Activated CD4-positive, alpha-beta T cell treated with anti-CD3 and anti-CD28 coated beads, Interleukin-2, Interleukin-4, amounts not matched to agents 100 ng/mL and 50 ng/mL, durations not matched to agents 16 hours and 8 hours (primary cell): Measurements from ENCODE around the gene ANKMY2.
"Not testable (repeated sequence)": the region's sequence is repeated elsewhere in the genome, so short reads cannot be mapped to it uniquely, and the experiment has no call there.

ENCODE experiments used
- DNase-seq: peaks from one replicate; pipeline ENCODE4 v3.0.0-alpha.2; 2020; ENCODE audit warnings: low spot score

ANKMY2 gene

DNA sequence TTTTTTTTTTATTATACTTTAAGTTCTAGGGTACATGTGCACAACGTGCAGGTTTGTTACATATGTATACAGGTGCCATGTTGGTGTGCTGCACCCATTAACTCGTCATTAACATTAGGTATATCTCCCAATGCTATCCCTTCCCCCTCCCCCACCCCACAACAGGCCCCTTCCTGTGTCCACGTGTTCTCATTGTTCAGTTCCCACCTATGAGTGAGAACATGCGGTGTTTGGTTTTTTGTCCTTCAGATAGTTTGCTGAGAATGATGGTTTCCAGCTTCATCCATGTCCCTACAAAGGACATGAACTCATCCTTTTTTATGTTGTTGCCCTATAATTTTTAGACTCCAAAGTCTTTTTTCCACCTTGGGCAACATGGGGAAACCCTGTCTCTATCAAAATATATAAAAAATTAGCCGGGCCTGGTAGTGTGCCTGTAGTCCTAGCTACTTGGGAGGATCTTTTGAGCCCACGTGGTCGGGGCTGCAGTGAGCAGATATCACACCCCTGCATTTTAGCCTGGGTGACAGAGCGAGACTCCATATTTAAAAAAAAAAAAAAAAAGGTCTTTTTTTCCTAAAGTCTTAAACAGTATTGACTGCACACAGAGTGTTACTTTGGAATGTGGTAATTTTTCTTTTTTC is 14.4 kb upstream of the ANKMY2 start:
- DNase-seq = not testable (repeated sequence)

- no peak for DNase-seq
Measured at GRCh38 chr7:16657656-16658279, 12.2 kb upstream of the ANKMY2 start.

DNA sequence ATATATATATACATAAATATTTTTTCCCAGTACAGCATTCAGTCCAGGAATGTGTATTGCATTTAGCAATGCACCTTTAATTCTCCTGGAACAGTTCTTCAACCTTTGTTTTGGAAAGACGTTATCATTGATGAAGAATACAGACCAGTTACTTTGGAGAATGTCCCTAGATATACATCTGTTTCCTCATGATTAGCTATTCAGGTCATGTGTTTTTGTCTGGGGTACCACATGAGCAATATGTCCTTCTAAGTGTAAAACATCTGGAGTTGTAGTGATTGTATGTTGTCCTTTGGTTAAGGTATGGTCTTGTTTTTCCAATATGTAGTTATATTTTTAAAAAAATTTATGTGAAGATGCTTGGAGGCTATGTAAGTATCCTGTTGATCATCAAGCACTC is 10.6 kb upstream of the ANKMY2 start:
- no peak for DNase-seq

DNA sequence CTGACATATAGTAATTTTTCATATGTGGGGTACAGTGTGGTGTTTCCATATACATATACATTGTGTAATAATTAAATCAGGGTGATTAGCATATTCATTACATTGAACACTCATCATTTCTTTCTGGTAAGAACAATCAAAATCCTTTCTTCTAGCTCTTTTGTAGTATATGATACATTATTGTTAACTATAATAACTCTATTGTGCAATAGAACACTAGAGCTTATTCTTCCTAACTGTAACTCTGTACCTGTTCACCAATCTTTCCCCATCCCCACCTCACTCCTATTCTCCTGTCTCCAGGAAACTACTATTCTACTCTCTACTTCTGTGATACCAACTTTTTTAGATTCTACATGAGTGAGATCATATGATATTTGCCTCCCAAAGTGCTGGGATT is 9.8 kb upstream of the ANKMY2 start:
- no peak for DNase-seq

DNA sequence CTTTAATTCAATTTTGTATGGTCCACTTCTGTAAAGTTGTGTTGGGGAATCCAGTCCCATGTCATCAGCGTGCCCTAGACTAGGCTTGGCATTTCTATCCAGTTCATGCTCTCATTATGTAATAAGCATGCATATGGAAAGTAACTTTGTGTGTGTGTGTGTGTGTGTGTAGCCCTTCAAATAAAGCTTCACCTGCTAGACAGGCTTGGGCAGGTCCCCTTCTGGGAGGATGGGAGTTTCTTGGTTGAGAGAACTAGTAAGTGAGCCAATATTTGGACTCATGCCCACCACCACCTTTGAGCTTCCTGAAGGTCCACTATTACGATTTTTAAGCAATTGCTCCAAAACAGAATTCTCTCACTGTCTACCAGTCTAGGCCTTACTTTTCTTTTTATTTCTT is 7.3 kb upstream of the ANKMY2 start:
- DNase-seq = no peak

- DNase-seq = no peak
Measured at GRCh38 chr7:16652240-16652583, 6.7 kb upstream of the ANKMY2 start.

DNA sequence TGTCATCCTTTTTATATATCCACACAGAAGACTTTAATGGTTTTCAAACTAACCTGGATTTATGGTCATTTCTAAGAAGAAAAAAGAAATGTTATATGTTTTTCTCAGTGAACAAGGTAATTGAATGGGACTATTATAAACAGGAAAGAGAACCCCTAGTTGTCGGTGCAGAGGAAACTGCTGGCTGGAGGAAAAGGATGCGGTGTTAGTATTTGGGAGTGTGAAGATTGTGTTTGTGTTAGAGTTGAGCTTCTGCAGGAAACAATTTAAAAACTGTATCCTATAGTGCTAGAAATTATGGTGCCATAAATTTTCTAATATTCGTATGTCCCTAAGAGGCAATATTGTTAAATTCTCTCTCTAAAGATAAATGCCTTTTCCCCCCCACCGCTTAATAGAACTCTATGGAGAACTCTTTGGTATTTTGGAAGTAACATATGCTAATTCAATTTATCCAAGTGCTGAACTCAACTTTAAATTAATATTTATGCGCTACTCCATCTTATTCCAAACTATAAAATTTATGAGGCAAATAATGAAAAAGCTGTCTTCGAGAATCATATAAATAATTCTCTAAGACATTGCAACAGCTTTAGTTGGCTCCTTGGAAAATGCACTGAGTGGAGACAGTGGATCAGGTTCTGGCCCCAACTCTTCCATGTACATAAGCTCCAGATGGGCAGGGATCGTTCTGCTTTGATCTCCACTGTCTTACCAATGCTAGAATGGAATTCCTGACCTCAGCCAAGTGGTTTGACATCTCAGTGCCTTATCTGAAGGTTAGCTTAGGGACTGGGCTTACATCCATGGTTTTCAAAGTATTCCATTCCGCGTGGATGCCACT is 6.1 kb upstream of the ANKMY2 start:
- no peak for DNase-seq

- DNase-seq = no peak
Measured at GRCh38 chr7:16650266-16650665, 4.7 kb upstream of the ANKMY2 start.

- DNase-seq = no peak
Measured at GRCh38 chr7:16649196-16649595, 3.6 kb upstream of the ANKMY2 start.

GRCh38 chr7:16648551-16648950 is 3.0 kb upstream of the ANKMY2 start:
- no peak for DNase-seq

- no peak for DNase-seq
Measured at GRCh38 chr7:16647435-16647960, 1.9 kb upstream of the ANKMY2 start.

GRCh38 chr7:16646472-16647072 is 1.0 kb upstream of the ANKMY2 start:
- DNase-seq = no peak

GRCh38 chr7:16644636-16645592 is 640 bp downstream of the ANKMY2 start:
- peak; percentile 34 for DNase-seq

DNA sequence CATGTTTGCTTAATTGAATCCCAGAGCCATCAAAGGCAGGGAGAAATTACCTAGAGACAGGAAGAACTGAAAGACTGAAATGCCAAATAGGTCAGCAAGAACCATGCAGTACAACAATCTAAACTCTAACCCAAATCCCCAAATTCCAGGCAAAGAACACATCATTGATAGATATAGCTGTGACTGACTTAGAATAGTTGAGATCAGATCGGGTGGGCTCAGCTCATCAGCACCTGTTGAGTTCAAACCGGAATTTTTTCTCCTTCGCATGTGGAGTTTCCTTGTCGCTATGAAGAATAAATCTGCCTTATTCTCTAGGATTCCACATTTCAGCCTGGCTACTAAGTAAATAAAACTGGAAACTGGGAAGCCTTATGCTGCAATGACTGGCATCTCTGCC is 1.4 kb downstream of the ANKMY2 start:
- no peak for DNase-seq

- DNase-seq = no peak
Measured at GRCh38 chr7:16638282-16639280, 7.0 kb downstream of the ANKMY2 start.

DNA sequence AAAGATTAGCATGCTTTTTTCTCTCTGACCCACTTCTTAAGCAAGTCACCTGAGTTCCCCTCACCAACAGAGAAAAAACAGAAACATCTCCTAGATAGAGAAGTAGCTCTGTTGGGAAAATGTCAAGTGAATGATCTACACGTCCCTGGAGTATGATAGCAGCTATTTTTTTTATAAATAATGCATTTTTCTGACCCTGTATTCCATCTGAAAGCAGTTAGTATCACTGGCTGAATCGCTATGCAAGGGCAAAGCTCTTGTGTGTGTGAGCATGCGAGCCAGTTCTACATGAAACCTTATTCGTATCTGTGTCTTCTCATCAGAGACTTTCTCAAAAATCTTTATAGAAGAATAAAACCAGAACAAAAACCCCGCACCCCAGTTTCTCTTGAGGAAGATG is 8.2 kb downstream of the ANKMY2 start:
- DNase-seq = no peak

DNA sequence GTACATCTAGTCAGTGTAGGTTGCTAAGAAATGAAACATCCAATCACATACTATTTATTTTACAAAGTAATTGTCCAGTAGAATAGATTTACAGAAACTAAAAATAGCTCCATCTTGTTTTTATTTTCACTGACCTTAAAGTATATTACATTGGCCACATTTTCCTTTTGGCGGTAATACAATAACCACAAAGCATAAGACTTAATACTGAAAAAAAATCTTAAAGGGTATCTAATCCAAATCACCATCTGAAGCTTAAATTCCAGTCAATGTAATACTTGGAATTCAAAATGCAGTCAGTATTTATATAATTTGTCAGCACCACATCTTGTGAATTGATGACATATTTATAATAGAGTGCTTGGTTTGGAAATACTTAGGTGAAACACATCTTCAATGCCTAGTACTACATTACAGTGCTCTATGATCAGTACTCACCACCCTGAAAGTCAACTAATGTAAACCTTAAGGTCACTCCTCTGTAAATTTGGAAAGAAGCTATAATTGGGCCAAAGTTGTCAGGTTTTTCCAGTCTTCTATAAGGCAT is 8.9 kb downstream of the ANKMY2 start:
- DNase-seq = no peak

- DNase-seq = no peak
Measured at GRCh38 chr7:16634271-16634738, 11.2 kb downstream of the ANKMY2 start.

DNA sequence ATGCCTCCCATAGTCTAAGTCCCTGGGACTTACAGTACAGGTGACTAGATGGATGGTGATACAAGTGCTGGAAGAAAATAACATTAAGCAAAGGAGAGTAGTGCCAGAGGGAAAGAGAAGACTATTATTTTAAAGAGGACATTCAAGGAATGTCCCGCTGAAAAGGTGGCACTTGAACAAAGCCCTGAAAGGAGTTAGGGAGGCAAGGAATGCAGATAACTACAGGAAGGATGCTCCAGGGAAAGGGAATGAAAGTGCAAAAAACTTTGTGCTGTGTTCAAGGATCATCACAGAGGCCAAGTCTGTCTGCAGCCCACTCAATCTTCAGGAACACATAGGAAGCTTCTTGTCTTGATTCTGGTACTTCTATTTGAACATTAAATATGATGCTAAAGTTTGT is 14.9 kb downstream of the ANKMY2 start:
- no peak for DNase-seq

GRCh38 chr7:16627236-16627635 is 18.3 kb downstream of the ANKMY2 start:
- no peak for DNase-seq
